GM18511 (cell line): Measurements from ENCODE around the gene ADAMTS17.

Experiments
- ATAC-seq: cut with Tn5 transposase; IDR thresholded peaks from one replicate; pipeline ENCODE4 v1.9.1; 2021; ENCODE audit warnings: mild to moderate bottlenecking, moderate library complexity; ENCODE audit not compliant: unreplicated experiment

ADAMTS17 gene

DNA sequence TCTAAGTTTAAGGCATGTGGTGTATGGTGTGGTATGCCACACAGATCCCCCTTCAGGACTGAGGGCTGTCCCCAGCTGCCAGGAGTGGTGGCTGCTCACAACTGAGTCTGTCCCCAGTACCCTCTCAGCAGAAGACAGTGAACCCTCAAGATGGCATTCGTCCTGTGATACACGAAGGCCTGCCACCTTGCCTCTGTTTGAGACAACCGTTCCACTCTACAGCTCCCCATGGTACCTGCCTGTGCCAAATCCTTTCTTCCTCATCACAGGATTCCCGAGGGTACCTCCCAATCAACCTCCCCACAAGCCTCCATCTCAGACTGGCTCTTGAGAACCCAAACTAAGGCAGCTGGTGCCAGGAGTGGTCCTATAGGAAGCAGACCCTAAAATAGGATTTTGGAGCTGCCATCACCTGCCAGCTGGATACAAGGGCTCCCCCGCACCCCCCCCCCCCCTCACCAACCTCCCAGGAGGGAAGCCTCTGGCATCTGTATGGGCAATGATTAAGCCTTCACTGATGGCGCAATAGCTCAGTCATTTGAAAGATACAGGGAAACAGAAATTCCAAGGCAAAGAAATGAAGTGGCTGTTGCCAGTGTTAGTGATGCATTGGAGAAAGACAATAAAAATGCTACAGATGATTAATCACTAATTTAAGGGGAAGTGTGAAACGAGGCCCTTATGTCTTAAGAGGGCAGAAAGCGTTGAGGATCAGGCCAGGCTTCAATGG, 378.5 kb downstream of the ADAMTS17 start:
- no peak for ATAC-seq

DNA sequence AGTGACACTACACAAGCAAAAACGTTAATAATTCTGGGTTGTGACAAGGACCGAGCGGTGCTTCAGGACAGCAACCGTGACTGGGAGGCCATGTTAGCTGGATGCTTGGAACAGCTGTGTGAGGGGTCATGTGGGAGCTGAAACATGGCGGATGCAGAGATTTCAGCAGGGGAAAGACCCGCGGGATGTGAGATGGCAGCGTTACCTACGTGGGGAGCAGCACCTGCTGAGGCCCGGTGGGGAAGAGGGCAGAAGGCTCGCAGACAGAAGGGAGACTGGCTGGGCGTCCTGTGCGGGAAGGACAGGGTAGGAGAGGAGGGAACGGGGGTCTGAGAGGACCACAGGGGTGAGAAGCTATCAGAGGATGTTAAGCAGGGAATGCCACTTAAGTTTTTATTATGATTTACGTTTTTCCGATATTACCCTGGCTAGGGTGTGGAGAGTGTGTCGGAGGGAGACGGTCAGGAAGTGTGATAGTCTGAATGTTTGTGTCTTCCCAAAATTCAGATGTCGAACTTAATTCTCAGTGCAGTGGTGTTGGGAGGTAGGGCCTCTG, 379.7 kb downstream of the ADAMTS17 start:
- ATAC-seq: no peak

DNA sequence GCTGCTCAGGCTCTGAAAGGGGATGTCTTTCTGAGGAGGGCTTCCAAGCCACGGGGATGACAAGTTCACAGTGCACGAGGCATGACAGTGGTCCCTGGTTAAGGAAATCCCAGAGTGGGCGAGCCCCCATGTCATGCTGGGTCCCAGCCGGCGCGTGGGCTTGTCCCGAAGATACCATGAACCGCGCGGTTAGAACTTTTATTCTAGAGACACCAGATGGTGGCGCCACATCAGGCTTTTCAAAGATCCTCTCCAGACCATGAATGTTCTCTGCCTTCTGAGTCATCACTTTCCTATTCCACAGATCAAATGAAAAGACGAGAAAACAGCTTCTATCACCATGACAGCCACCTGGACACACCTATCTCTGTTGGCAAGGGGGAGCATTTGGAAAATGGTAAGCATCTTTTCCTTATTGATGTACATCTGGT, 380.7 kb downstream of the ADAMTS17 start:
- ATAC-seq: no peak

DNA sequence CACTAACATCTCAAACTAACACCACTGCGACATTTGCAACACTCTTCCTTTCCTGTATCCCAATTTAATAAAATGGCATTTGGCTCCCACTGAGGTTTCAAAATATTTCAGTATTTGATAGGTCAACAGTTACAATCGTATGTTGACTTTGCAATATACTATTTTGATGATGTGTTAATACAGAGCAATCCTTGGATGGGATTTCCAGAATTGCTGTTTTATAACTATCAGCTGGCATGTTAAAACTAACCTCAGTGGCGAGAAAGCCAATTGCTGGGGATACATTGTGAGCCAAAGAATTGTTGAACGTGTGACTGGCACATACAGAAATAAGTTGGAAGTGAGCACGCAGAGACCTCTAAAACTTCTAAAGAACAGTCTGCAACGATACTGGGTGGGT, 382.4 kb downstream of the ADAMTS17 start:
- ATAC-seq: no peak

DNA sequence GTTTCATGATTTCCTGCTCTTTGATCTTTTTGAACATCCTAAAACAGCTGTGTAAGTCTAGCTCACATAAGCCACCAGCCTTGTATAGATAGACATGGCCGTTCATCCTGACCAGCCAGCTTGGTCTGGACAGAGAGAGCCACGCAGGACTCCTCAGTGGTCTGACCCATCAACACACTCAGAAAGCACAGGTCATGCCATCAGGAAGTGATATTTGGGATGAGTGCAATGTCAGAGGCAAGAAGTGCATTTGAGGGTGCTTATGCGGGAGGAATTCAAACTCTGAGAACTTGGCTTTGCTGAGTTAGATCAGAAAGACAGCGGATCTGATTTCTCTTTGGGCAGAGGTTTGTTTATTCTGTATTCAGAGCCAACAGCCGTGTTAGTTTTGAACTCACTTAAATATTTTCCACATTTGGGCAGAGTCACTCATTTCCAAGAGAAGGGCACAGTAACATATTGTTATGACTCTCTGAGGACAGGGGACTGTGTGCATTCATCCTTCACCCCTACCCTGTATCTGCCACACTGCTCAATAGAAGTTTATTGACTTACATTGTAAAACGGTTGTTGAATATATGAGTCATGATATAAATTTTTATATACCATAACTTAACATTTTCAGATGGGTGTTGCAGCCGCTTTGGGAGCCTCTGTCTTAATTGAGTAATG, 383.2 kb downstream of the ADAMTS17 start:
- ATAC-seq: no peak

DNA sequence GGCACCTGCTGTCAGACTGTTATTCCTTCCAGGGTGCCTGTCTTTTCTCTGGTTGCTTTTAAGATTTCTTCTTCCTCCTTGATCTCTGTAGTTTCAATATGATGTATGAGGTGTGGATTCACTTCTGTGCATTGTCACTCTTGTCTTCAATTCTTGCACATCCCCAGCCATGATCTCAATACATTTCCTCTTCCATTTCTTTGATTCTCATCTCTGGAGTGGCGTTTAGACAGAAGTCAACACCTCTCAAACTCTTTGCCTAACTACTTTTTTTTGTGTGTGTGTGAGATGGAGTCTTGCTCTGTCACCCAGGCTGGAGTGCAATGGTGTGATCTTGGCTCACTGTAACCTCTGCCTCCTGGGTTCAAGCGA, 384.1 kb downstream of the ADAMTS17 start:
- no peak for ATAC-seq

DNA sequence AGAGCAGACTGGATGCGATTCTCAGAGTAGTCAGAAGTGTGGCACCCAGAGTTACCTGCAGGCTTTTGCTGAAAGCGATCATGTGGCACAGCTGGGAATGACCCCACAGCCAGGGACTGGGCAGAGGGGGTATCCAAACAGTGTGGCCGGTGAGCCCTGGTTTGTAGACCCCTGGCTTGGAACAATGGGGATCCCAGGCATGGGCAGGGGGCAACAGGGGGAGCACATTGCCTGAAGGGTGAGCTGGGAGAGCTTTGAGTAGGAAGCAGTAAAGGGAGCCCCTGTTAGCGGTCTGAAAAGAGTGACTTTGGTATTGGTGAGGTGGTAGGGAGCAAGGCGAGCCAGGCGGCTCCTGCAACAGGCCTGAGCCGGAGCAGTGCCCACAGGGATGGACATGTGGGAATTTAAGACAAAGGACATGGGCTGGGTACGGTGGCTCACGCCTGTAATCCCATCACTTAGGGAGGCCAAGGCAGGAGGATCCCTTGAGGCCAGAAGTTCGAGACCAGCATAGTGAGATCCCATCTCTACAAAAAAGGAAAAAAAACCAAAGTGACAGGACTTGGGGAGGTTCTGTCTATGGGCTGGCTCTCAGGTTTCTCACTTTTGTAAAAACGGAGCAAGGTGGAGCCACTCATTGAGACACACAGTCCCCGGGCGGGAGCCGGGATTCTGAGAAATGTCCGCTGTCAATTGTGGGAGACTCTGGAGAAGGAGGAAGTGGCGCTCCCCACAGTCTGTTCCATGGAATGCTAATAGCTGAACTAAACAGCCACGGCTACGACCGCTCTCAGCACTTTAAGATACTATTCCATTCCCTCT, 384.7 kb downstream of the ADAMTS17 start:
- ATAC-seq: no peak

DNA sequence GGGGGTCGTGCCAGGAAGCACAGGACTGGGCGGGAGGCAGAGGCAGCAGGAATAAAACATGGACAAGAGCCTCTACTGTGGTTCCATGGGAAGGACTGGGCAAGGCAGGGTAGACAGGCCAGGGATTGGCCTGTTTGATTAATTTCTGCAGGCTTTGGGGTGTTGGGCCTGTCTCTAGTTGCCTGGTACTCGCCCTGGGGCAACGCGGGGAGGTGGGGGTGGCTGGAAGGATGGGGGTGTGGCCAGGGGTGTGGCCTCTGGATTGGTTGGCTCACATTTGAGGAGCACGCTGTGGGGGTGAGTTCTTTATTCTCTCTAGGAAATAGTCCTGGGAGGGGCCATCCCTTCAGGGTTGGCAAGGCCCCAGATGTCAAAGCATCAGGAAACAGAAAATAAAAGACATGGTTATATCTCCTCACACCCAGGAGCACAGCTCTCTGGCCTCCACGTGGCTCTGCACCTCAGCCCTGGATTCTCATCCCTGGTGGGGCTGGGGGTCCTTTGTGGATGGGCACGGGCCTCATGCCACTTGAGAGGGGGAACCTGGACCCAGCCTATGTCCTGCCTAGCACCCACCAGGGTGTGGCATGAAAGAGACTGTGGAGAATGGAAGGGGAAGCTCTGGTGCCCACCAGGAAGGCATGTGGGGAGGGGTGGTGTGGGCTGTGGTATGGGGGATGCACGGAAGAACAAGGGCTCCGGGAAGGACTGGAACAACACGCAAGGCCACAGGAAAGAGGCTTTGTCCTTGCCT, 385.6 kb downstream of the ADAMTS17 start:
- no peak for ATAC-seq

DNA sequence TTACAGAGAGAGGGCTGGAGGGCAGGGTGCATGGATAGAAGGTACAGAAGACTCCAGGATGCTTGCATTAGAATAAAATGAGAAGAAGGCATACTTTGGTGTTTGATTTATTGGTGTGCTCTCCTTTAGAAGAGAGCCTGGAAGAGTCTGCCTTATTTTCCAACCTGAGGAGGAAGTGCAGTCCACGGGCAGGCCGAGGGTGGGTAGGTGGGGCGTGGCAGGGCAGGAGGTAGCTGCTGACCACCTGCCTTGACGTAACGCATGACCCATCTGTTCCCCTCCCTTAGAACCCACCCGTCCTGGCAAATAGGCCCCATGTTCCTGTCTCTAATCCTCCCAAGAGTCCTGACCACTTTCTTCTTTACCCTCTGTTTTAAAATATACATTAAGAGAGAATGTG, 386.2 kb downstream of the ADAMTS17 start:
- no peak for ATAC-seq

DNA sequence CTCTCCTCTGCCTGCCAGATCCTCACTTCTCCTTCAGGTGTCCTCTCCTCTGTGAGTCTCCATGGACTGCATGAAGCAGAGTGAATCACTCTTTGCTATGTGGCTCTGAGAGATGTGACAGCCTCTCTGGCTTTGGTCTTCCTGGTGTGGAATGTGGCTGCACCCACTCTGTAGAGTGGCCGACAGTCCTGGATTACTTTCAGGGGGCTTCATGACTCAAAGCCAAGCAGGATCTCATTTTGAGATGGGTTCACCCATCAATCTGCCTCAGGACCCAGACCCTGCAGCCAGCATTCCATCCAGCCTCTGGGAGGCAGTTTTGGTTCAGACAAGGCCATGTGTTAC, 386.6 kb downstream of the ADAMTS17 start:
- ATAC-seq: no peak

DNA sequence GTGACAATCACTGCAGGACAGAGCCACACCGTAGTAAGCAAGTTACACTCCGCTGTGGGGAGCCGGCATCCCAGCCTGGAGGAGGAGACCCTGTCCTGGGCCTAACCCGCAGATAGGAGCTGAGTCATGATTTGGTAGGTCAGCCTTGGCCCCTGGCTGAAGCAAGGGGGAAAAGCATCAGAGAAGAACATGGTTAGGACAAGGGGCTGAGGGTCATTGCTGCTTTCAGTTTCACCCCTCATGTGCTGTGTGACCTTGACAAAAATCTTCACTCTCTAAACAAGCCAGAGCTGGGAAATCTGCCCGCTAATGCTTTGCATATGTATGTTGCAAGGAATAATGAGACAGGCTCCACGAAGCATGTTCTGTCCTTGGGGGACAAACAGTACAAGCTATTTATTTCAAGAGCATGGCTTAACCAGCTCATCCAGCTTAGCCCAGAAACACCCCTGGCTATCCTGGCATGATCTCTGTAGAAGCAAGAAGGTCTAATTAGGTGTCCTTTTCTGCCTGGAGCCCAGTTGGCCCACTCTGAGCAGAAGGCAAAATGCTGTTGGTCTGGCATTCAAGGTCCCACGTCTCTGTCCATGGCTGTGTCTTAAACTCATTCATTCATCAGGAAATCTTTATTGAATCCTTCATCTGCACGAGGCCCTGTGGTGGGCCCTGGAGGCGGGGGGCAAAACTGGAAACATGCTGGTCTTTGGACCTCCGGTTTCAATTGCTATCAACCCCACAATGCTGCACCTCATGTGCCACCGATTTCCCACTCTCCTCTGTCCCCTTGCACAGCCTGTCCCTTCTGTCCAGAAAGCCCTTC, 387.2 kb downstream of the ADAMTS17 start:
- no peak for ATAC-seq

DNA sequence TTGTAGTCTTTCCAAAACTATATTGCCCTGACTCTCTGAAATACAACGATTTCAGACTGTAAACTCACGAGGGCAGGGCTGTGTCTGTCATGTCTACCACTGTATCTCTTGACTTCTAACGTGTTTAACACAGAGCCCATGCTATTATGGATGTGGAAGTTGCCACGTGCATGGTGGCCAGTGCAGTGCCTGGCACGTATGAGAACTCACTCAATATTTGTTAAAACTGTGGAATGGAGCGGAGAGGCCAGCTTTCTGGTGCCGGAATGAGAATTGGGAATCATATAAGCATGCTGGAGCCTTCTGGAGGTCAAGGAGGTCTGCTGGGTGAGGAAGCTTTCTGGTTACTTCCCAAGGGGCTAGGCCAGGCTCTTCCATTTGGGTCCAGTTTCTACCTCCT, 387.9 kb downstream of the ADAMTS17 start:
- no peak for ATAC-seq

DNA sequence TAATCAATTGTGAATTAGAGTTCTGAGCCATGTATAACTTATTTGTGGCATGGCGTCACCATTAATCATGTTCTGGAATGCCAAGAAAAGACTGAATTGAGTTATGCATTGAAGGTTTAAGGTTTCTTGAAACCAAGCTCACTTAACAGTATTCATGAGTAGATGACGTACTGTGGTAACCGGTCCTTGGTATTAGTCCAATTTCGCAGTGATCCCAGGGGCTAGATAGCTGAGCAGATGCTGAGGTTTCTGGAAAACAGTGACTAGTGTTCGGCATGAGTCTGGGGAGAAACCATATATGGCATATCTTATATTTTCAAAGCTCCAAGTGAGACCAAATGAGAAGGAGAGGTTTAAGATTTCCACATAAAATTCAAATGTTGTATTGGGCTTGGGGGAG, 390.3 kb downstream of the ADAMTS17 start:
- ATAC-seq: no peak

DNA sequence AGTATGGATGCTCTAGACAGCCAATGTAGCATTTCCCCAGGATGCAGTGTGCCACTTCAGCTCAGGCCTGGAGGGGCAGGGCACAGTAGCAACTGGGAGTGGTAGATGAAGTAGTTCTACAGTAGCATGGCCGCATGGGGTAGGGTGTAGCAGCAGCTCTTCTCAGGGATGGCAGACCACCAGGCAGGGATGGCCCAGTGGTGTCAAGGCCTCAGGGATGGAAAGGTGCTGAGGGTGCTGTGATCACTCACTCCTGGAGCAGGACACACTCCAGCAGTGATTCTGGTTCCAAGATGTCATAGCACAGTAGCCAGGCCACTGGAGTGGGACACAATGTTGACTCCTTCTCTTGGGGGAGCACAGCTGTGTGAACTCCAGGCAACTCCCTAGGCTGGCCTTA, 397.6 kb downstream of the ADAMTS17 start:
- no peak for ATAC-seq

DNA sequence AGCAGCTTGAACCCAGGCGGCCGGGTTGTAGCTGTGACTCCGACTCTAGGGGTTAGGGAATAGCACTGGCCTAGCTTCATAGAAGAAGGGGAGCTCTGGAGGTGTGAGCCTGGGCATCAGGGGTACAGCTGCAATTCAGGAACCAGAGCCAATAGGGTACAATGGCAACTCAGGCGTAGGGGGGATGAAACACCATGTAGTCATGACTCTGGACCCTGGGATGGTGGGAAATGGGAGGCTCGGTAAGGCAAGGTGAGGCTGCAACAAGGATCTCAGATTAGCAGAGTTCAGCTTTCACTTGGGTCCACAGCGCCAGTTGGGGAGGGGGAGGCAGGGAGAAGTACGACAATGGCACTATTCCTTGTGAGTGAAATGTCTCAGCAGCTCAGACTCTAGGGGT, 398.3 kb downstream of the ADAMTS17 start:
- ATAC-seq: no peak

DNA sequence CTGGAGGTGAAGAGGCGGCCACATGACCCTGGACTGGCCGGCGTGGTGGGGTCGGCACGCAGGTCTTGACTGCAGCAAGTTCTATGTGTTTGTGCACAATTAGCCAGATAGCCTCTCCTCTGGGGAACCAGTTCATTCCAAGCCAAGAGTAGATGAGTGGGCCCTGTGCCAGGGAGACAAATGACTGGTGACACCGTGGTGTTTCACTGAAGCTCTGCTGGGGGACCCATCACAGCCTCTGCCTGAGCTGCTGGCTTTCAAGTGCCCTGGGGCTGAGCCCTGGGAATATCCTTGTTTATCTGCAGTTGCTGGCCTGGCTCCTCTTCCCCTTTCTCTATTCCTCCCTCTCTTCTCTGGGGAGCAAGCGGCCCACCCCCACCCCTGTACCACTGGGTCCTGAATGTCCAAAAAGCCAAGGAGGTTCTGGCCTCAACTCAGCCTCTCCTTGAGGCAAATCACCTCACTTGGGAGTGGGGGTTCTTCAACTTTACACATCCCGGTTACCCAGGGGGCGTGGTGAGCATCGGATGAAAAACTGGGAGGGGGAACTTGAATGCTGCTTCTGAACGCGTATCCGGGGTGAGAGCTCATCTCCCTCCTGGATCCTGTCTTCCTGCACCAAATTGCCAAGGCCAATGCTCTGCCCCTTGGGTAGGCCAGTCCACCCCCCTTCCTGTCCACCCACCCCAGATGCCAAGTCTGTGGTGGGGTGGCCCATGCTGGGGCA, 408.9 kb downstream of the ADAMTS17 start:
- ATAC-seq: no peak

DNA sequence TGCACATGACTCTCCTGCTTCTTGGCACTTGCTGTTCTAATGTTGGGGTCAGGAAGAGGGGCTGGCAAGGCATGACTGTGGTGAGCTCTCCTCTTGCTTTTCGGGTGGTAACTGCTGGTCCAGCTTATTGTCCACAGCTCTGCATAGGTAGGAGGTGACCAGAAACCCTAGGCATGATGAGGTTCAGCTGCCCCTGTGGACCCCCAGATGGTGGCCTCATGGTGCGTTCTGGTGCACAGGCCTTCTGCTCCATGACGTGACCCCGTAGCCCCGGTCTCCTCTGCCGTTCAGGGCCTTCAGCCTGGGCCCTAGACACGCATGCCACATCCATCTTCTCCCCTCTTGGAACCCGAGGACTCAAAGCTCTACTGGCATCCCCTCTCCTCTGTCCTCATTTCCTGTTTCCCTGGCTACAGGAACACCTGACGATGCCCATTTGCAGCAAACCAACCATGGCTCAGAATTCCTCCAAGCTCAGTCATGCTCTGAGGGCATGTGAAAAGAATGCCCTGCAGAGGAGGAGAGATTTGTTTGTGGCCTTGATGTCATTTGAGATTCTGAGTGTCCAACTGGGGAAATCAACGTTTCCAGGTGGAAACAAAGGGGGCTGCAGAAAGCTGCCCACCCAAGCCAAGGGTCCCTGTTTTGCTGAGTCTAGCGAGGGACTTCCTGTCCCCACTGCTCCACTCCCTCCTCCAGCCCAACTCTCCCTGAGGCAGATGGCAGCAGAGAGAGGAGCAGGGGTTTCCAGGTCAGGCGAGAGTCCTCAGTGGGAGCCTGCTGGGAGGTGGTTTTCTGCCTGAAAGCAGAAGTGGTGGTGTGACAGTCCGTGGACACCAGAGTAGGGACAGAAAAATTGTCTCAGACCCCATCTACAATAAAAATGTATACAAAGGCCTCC, 409.8 kb downstream of the ADAMTS17 start:
- ATAC-seq: no peak

DNA sequence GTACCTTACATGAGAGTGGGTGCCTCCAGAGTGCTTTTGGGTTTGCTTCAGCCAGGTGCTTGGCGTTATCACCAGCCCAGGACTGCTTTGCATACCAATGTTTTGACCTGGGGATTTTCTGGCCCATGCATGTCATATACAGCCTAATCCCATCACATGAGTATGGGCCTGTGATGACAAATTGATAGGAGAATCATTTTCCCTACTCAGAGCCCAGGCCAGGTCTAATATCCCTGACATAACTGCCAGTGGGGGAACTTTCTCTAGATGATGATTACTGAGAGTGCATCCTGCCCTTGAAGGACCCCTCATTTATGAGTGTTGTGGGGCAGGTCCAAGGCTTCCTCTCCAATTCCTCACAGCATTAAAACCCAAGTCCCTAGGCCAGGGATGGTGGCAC, 411.1 kb downstream of the ADAMTS17 start:
- no peak for ATAC-seq
